Measurements from ENCODE around the gene HSPA2.
A peak's percentile ranks its signal among the peaks of the same experiment; 100 is the strongest.
"Not testable (repeated sequence)": the region's sequence is repeated elsewhere in the genome, so short reads cannot be mapped to it uniquely, and the experiment has no call there.

Gene HSPA2

GRCh38 chr14:64508215-64508776 is 32.2 kb upstream of the HSPA2 start:
- Histone ChIP-seq H3K4me2 (peak overlapping the region; percentile 91 to 99 (median 96); a peak in 21 of 22 replicates), H3K36me3 (peaks cover 0 to 26% (median 15%) of the 10 kb centered on the region in 11 experiments; a peak in 15 of 22 replicates), H3K4me3 (peak overlapping the region in 2 of 10 experiments; percentile 38 to 81; a peak in 2 of 20 replicates), H3K27ac (0 out of 22 replicates have a peak overlapping the region, but pooled peaks of 1 of the 11 experiments have one; percentile 1), H4K20me1 (peaks cover 77 to 82% (median 82%) of the 10 kb centered on the region in 11 experiments), H3K4me1 (peaks cover 54 to 72% (median 63%) of the 10 kb centered on the region in 10 experiments), H3K27me3 (no peaks in the 10 kb centered on the region), H3K9me3 (replicated peaks in 1 of 11) (no peaks in the 10 kb centered on the region), H3K9ac (peak overlapping the region in 1 of 11 experiments; percentile 100; a peak in 1 of 22 replicates)
- no peak for TF ChIP-seq Cebpa-rat (IDR thresholded peaks at IDR 0.05)

- Histone ChIP-seq H3K27ac (no peak overlapping the region), H3K4me2 (peak overlapping the region; percentile 22 to 97 (median 51); a peak in 19 of 22 replicates), H3K4me3 (peak overlapping the region in 2 of 10 experiments; percentile 2 to 3; a peak in 2 of 20 replicates), H3K27me3 (no peaks in the 10 kb centered on the region), H3K36me3 (peaks cover under 1 to 33% (median 17%) of the 10 kb centered on the region in 11 experiments; a peak in 17 of 22 replicates), H4K20me1 (peaks cover 85 to 89% (median 89%) of the 10 kb centered on the region in 11 experiments), H3K9me3 (replicated peaks in 1 of 11) (no peaks in the 10 kb centered on the region), H3K4me1 (peaks cover 54 to 79% (median 63%) of the 10 kb centered on the region in 10 experiments), H3K9ac (no peak overlapping the region)
- no peak for TF ChIP-seq Cebpa-rat (IDR thresholded peaks at IDR 0.05)
These were observed 31.5 kb upstream of the HSPA2 start for GRCh38 chr14:64509036-64509435.

GRCh38 chr14:64510825-64511671 is 29.5 kb upstream of the HSPA2 start:
- peak overlapping the region in 4 of 10 experiments; percentile 26 to 42 (median 40); a peak in 7 of 20 replicates for H3K4me3 ChIP-seq
- H3K27me3 ChIP-seq = no peaks in the 10 kb centered on the region
- no peak for TF ChIP-seq Cebpa-rat (IDR thresholded peaks at IDR 0.05)
- peaks cover 97 to 100% (median 100%) of the 10 kb centered on the region in 11 experiments for H4K20me1 ChIP-seq
- H3K4me1 ChIP-seq = peaks cover 50 to 96% (median 59%) of the 10 kb centered on the region in 10 experiments
- H3K4me2 ChIP-seq = peak overlapping the region; percentile 31 to 97 (median 68)
- peak overlapping the region in 9 of 11 experiments; percentile 6 to 64 (median 37); a peak in 12 of 22 replicates for H3K27ac ChIP-seq
- H3K9ac ChIP-seq = peak overlapping the region in 5 of 11 experiments; percentile 21 to 70 (median 53); a peak in 9 of 22 replicates
- H3K9me3 ChIP-seq (replicated peaks in 1 of 11) = no peaks in the 10 kb centered on the region
- peaks cover 9 to 38% (median 17%) of the 10 kb centered on the region in 11 experiments; a peak in 17 of 22 replicates for H3K36me3 ChIP-seq

- Histone ChIP-seq H4K20me1 (peaks cover 97 to 100% (median 100%) of the 10 kb centered on the region in 11 experiments), H3K9me3 (replicated peaks in 1 of 11) (no peaks in the 10 kb centered on the region), H3K27ac (no peak overlapping the region), H3K27me3 (no peaks in the 10 kb centered on the region), H3K4me2 (peak overlapping the region in 1 of 11 experiments; percentile 97; a peak in 1 of 22 replicates), H3K36me3 (peaks cover 8 to 50% (median 16%) of the 10 kb centered on the region in 11 experiments; a peak in 17 of 22 replicates), H3K9ac (no peak overlapping the region), H3K4me1 (peaks cover 28 to 92% (median 36%) of the 10 kb centered on the region in 10 experiments), H3K4me3 (no peak overlapping the region)
- no peak for TF ChIP-seq Cebpa-rat (IDR thresholded peaks at IDR 0.05)
These were observed 27.3 kb upstream of the HSPA2 start for GRCh38 chr14:64513271-64513670.

GRCh38 chr14:64515053-64515452 is 25.5 kb upstream of the HSPA2 start:
- Histone ChIP-seq H3K27me3 (no peaks in the 10 kb centered on the region), H3K9me3 (replicated peaks in 1 of 11) (no peaks in the 10 kb centered on the region)

GRCh38 chr14:64516969-64517368 is 23.6 kb upstream of the HSPA2 start:
- Histone ChIP-seq H4K20me1 (peaks cover 98 to 100% (median 100%) of the 10 kb centered on the region in 11 experiments), H3K27me3 (no peaks in the 10 kb centered on the region), H3K4me2 (no peak overlapping the region), H3K9me3 (replicated peaks in 1 of 11) (no peaks in the 10 kb centered on the region), H3K36me3 (peaks cover 24 to 68% (median 36%) of the 10 kb centered on the region in 11 experiments), H3K4me1 (peaks cover 0 to 61% (median 4%) of the 10 kb centered on the region in 10 experiments; a peak in 13 of 20 replicates), H3K4me3 (no peak overlapping the region), H3K27ac (no peak overlapping the region), H3K9ac (no peak overlapping the region)
- TF ChIP-seq Cebpa-rat (IDR thresholded peaks at IDR 0.05) = no peak

More at GRCh38 chr14:64515053-64515452, 25.5 kb upstream of the HSPA2 start:
- H3K4me2 ChIP-seq = no peak overlapping the region
- no peak overlapping the region for H3K27ac ChIP-seq
- peaks cover 17 to 76% (median 23%) of the 10 kb centered on the region in 10 experiments for H3K4me1 ChIP-seq
- peaks cover 97 to 100% (median 100%) of the 10 kb centered on the region in 11 experiments for H4K20me1 ChIP-seq
- no peak overlapping the region for H3K9ac ChIP-seq
- no peak for TF ChIP-seq Cebpa-rat (IDR thresholded peaks at IDR 0.05)
- peaks cover 10 to 55% (median 23%) of the 10 kb centered on the region in 11 experiments; a peak in 18 of 22 replicates for H3K36me3 ChIP-seq
- no peak overlapping the region for H3K4me3 ChIP-seq

GRCh38 chr14:64517667-64518066 is 22.9 kb upstream of the HSPA2 start:
- not testable (repeated sequence) for H3K27ac ChIP-seq; H3K4me2 ChIP-seq; H3K9me3 ChIP-seq (replicated peaks in 1 of 11); H3K27me3 ChIP-seq; H3K9ac ChIP-seq; H3K4me3 ChIP-seq
- H3K4me1 ChIP-seq = peaks cover 0 to 54% (median 0%) of the 10 kb centered on the region in 10 experiments; a peak in 6 of 20 replicates
- peaks cover 31 to 68% (median 38%) of the 10 kb centered on the region in 11 experiments for H3K36me3 ChIP-seq
- peaks cover 98 to 100% (median 100%) of the 10 kb centered on the region in 11 experiments for H4K20me1 ChIP-seq

GRCh38 chr14:64518229-64518628 is 22.3 kb upstream of the HSPA2 start:
- H3K4me3 ChIP-seq = no peak overlapping the region
- H3K9ac ChIP-seq = no peak overlapping the region
- peaks cover 36 to 68% (median 39%) of the 10 kb centered on the region in 11 experiments for H3K36me3 ChIP-seq
- TF ChIP-seq Cebpa-rat (IDR thresholded peaks at IDR 0.05) = no peak
- H4K20me1 ChIP-seq = peaks cover 98 to 100% (median 100%) of the 10 kb centered on the region in 11 experiments
- no peak overlapping the region for H3K4me2 ChIP-seq
- no peaks in the 10 kb centered on the region for H3K27me3 ChIP-seq
- H3K4me1 ChIP-seq = peaks cover 0 to 48% (median 0%) of the 10 kb centered on the region in 10 experiments; a peak in 4 of 20 replicates
- no peaks in the 10 kb centered on the region for H3K9me3 ChIP-seq (replicated peaks in 1 of 11)
- H3K27ac ChIP-seq = no peak overlapping the region

Data from BLaER1 treated with 17β-estradiol and CSF1 and Interleukin-3, amounts not matched to agents 10 nM and 100 nM (cell line).